SU-DHL-6 (cell line): ENCODE measurements around the gene FMN1.

Source experiments
- CTCF ChIP-seq: fragments of 200-600 bp; sonication (generic); IDR thresholded peaks from one replicate; pipeline ENCODE4 v1.5.1; 2017; ENCODE audit warnings: antibody characterized with exemption, mild to moderate bottlenecking, low read length, moderate library complexity; ENCODE audit not compliant: insufficient read depth, poor library complexity, severe bottlenecking
- EZH2phosphoT487 ChIP-seq: fragments of 200-600 bp; sonication (generic), shearing (Covaris generic); conservative IDR thresholded peaks from 2 replicates; pipeline ENCODE4 v1.6.1; 2018; ENCODE audit warnings: mild to moderate bottlenecking, antibody characterized with exemption, low read length, moderate library complexity, mixed read lengths

GRCh38 chr15:32766101-32766500 is 428.4 kb downstream of the FMN1 start:
- no peak for TF ChIP-seq CTCF
- TF ChIP-seq EZH2phosphoT487: no peak
